Measurements from ENCODE around the gene TCF7L2. TPM values are rescaled to one million over a fixed set of nuclear protein-coding genes. Genes with fewer than 3 reads are reported as not detected.

TCF7L2 gene
- polyA plus RNA-seq, 3 donors, result 47.8 to 51.4 (median 49.2) TPM

GRCh38 chr10:112961609-112962008 is 11.6 kb downstream of the TCF7L2 start:
- DNase-seq, result no peak

GRCh38 chr10:112962343-112962742 is 12.3 kb downstream of the TCF7L2 start:
- no peak for DNase-seq

- DNase-seq, result no peak
These were observed 13.8 kb downstream of the TCF7L2 start for GRCh38 chr10:112963835-112964234.

- no peak for DNase-seq
These were observed 14.4 kb downstream of the TCF7L2 start for GRCh38 chr10:112964482-112964881.

GRCh38 chr10:112966194-112966855 is 16.3 kb downstream of the TCF7L2 start:
- DNase-seq, result no peak

GRCh38 chr10:112967200-112967599 is 17.2 kb downstream of the TCF7L2 start:
- DNase-seq, result no peak

- DNase-seq, result no peak
These were observed 19.1 kb downstream of the TCF7L2 start for GRCh38 chr10:112969131-112969530.

- no peak for DNase-seq
These were observed 19.5 kb downstream of the TCF7L2 start for GRCh38 chr10:112969542-112969941.

GRCh38 chr10:112970021-112970420 is 20.0 kb downstream of the TCF7L2 start:
- DNase-seq, result no peak

- no peak for DNase-seq
These were observed 22.6 kb downstream of the TCF7L2 start for GRCh38 chr10:112972606-112973005.

GRCh38 chr10:112973046-112973445 is 23.0 kb downstream of the TCF7L2 start:
- DNase-seq, result no peak

GRCh38 chr10:112973805-112974204 is 23.8 kb downstream of the TCF7L2 start:
- no peak for DNase-seq

- no peak for DNase-seq
These were observed 27.4 kb downstream of the TCF7L2 start for GRCh38 chr10:112977426-112977898.

GRCh38 chr10:112979927-112980326 is 29.9 kb downstream of the TCF7L2 start:
- DNase-seq, result no peak

- DNase-seq, result no peak
These were observed 30.9 kb downstream of the TCF7L2 start for GRCh38 chr10:112980937-112981336.

GRCh38 chr10:112981553-112981952 is 31.5 kb downstream of the TCF7L2 start:
- DNase-seq, result no peak

GRCh38 chr10:112983444-112984056 is 33.5 kb downstream of the TCF7L2 start:
- no peak for DNase-seq

GRCh38 chr10:112984756-112985155 is 34.7 kb downstream of the TCF7L2 start:
- DNase-seq, result no peak

GRCh38 chr10:112985690-112986543 is 35.9 kb downstream of the TCF7L2 start:
- no peak for DNase-seq

GRCh38 chr10:112986544-112987190 is 36.6 kb downstream of the TCF7L2 start:
- DNase-seq, result no peak

GRCh38 chr10:112988839-112989406 is 38.9 kb downstream of the TCF7L2 start:
- no peak for DNase-seq

- DNase-seq, result no peak
These were observed 39.8 kb downstream of the TCF7L2 start for GRCh38 chr10:112989826-112990225.

All from renal pelvis (tissue), 4 donors.